MM.1S (cell line): ENCODE data around the gene BCL10.

ENCODE experiments used
- CTCF ChIP-seq: fragments of 300-600 bp; sonication (generic); IDR thresholded peaks from 2 replicates; pipeline ENCODE4 v1.5.1; 2016; ENCODE audit warnings: antibody characterized with exemption, low read length, mixed read lengths
- EZH2phosphoT487 ChIP-seq: fragments of 300-600 bp; sonication (generic); IDR thresholded peaks from 2 replicates; pipeline ENCODE4 v1.6.1; 2018; ENCODE audit warnings: antibody characterized with exemption, low read length

GRCh38 chr1:85279458-85280080 is 3.1 kb upstream of the BCL10 start:
- TF ChIP-seq CTCF (no peak), EZH2phosphoT487 (no peak)
